ENCODE results near the gene ANAPC2.

The ANAPC2 gene

DNA sequence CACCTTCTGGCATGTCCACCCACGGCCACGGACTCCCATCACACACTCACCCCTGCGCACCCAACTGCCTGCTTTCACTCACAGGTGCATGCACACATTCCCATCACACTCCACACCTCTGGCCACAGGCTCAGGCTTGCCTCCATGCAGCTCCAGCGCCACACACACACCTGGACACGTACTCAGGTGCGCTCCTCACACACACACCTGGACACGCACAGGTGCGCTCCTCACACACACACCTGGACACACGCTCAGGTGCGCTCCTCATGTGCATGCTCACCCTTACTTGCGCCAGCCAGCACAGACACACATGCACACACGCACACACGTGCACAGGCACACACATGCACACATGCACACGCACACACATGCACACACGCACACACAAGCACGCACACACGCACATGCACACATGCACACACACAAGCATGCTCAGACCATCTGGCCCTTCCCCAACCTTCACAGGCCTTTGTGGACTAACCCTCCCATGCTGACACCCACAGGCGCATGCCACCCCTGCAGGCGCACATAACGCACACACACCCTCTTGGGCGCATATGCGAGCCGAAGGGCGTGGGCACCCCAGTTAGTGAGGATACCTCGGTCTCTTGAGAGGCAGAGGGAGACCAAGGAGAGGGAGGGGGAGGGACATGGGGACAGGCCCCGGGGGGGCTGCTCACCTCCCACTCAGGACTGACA lies 41.1 kb downstream of the ANAPC2 start:
- TF ChIP-seq L3MBTL2 (conservative IDR thresholded peaks at IDR 0.05) = no peak
- TF ChIP-seq FOXK2 (IDR thresholded peaks at IDR 0.05) = no peak
- TF ChIP-seq TARDBP (IDR thresholded peaks at IDR 0.05) = no peak
- TF ChIP-seq FOXM1 (IDR thresholded peaks at IDR 0.05; ENCODE audit: borderline replicate concordance) = no peak
- no peak for TF ChIP-seq FOXA1 (IDR thresholded peaks at IDR 0.05)
- TF ChIP-seq PKNOX1 (IDR thresholded peaks at IDR 0.05) = no peak
- no peak for DNase-seq (ENCODE audit: extremely low spot score)
- CTCF ChIA-PET = no interaction called here
- POLR2A ChIA-PET = interaction anchor here (2.5 kb wide), 1 partner anchor 17 kb away, joined by 9 read pairs; no protein-coding TSS in a partner anchor

GRCh38 chr9:137146527-137146918 lies 41.8 kb downstream of the ANAPC2 start:
- POLR2A ChIA-PET = interaction anchor here (2.5 kb wide), 1 partner anchor 16 kb away, joined by 9 read pairs; no protein-coding TSS in a partner anchor
- TF ChIP-seq PKNOX1 (IDR thresholded peaks at IDR 0.05) = no peak
- CTCF ChIA-PET = no interaction called here
- DNase-seq (ENCODE audit: extremely low spot score) = no peak

GRCh38 chr9:137145731-137146526 lies 42.4 kb downstream of the ANAPC2 start:
- DNase-seq (ENCODE audit: extremely low spot score) = no peak
- ChIA-PET POLR2A (interaction anchor here (2.5 kb wide), 1 partner anchor 16 kb away, joined by 9 read pairs; no protein-coding TSS in a partner anchor), CTCF (no interaction called here)
- TF ChIP-seq PKNOX1 (IDR thresholded peaks at IDR 0.05) (no peak), LEF1 (IDR thresholded peaks at IDR 0.05; ENCODE audit: borderline replicate concordance) (no peak), BHLHE40 (IDR thresholded peaks at IDR 0.05; ENCODE audit: borderline replicate concordance) (no peak), FOXM1 (IDR thresholded peaks at IDR 0.05; ENCODE audit: borderline replicate concordance) (no peak), FOXA1 (IDR thresholded peaks at IDR 0.05) (no peak), TARDBP (IDR thresholded peaks at IDR 0.05) (no peak), SP1 (IDR thresholded peaks at IDR 0.05) (no peak), HDGF (IDR thresholded peaks at IDR 0.05; ENCODE audit: borderline replicate concordance) (no peak), ZNF384 (IDR thresholded peaks at IDR 0.05) (no peak), CTBP1 (IDR thresholded peaks at IDR 0.05; ENCODE audit: borderline replicate concordance) (no peak), NFRKB (IDR thresholded peaks at IDR 0.05) (no peak), ELF4 (IDR thresholded peaks at IDR 0.05) (no peak), ARNT (IDR thresholded peaks at IDR 0.05) (no peak), FOXK2 (IDR thresholded peaks at IDR 0.05) (no peak), L3MBTL2 (conservative IDR thresholded peaks at IDR 0.05) (no peak), SUZ12 (IDR thresholded peaks at IDR 0.05) (no peak)

DNA sequence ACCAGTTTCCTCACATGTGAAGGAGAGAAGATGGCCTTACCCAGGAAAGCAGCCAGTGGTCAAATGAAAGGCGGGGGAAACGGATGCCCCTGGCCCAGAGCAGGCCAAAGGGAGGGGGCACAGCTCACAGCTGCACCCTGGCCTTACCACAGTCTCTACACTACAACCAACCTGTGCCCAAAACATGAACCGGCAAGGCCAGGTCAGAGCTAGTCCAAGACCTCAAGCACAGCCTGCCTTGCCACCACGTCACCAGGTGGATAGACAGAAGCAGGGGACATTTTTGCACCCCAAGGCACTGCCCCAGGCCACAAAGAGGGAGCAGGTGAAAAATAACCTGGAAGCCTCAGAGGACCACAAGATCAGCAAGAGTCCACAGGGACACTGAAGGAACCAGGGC lies 44.9 kb downstream of the ANAPC2 start:
- POLR2A ChIA-PET = no interaction called here
- TF ChIP-seq SUZ12 (IDR thresholded peaks at IDR 0.05) (no peak), BHLHE40 (IDR thresholded peaks at IDR 0.05; ENCODE audit: borderline replicate concordance) (no peak), NFRKB (IDR thresholded peaks at IDR 0.05) (no peak), CTBP1 (IDR thresholded peaks at IDR 0.05; ENCODE audit: borderline replicate concordance) (no peak), FOXM1 (IDR thresholded peaks at IDR 0.05; ENCODE audit: borderline replicate concordance) (no peak), FOXA1 (IDR thresholded peaks at IDR 0.05) (no peak), LEF1 (IDR thresholded peaks at IDR 0.05; ENCODE audit: borderline replicate concordance) (no peak), PKNOX1 (IDR thresholded peaks at IDR 0.05) (no peak), ELF4 (IDR thresholded peaks at IDR 0.05) (no peak), FOXK2 (IDR thresholded peaks at IDR 0.05) (no peak), ZNF384 (IDR thresholded peaks at IDR 0.05) (no peak), L3MBTL2 (conservative IDR thresholded peaks at IDR 0.05) (no peak), ARNT (IDR thresholded peaks at IDR 0.05) (no peak), SP1 (IDR thresholded peaks at IDR 0.05) (no peak), TARDBP (IDR thresholded peaks at IDR 0.05) (no peak), HDGF (IDR thresholded peaks at IDR 0.05; ENCODE audit: borderline replicate concordance) (no peak)
- CTCF ChIA-PET = no interaction called here
- DNase-seq (ENCODE audit: extremely low spot score) = no peak

- no peak for DNase-seq (ENCODE audit: extremely low spot score)
- POLR2A ChIA-PET = interaction anchor here (5.4 kb wide), 1 partner anchor 12 kb away, joined by 37 read pairs; no protein-coding TSS in a partner anchor
- CTCF ChIA-PET = no interaction called here
- TF ChIP-seq ZNF384 (IDR thresholded peaks at IDR 0.05) (no peak), CTBP1 (IDR thresholded peaks at IDR 0.05; ENCODE audit: borderline replicate concordance) (no peak), PKNOX1 (IDR thresholded peaks at IDR 0.05) (no peak), LEF1 (IDR thresholded peaks at IDR 0.05; ENCODE audit: borderline replicate concordance) (no peak), SP1 (IDR thresholded peaks at IDR 0.05) (no peak), ARNT (IDR thresholded peaks at IDR 0.05) (no peak), L3MBTL2 (conservative IDR thresholded peaks at IDR 0.05) (no peak), NFRKB (IDR thresholded peaks at IDR 0.05) (no peak), BHLHE40 (IDR thresholded peaks at IDR 0.05; ENCODE audit: borderline replicate concordance) (no peak)
Observed at GRCh38 chr9:137141976-137142936, 46.1 kb downstream of the ANAPC2 start.

Data from HEK293T (cell line).